HG03135 (cell line): ENCODE data around the gene ARHGAP33.
"Not testable (repeated sequence)": the region's sequence is repeated elsewhere in the genome, so short reads cannot be mapped to it uniquely, and the experiment has no call there.

Experiments
- ATAC-seq: cut with Tn5 transposase; IDR thresholded peaks from one replicate; pipeline ENCODE4 v1.9.1; 2021; ENCODE audit warnings: mild to moderate bottlenecking, moderate library complexity; ENCODE audit not compliant: unreplicated experiment

The ARHGAP33 gene

GRCh38 chr19:35754370-35755130, 20.8 kb upstream of the ARHGAP33 start:
- no peak for ATAC-seq

GRCh38 chr19:35755131-35755549, 20.2 kb upstream of the ARHGAP33 start:
- ATAC-seq = no peak

- ATAC-seq = no peak
Measured at GRCh38 chr19:35755550-35756376, 19.6 kb upstream of the ARHGAP33 start.

GRCh38 chr19:35756377-35757230, 18.8 kb upstream of the ARHGAP33 start, which contains the start of gene HSPB6:
HSPB6 (minus strand) TSS chr19:35757029; CDS start chr19:35757008, 21 bp downstream.
- no peak for ATAC-seq

- no peak for ATAC-seq
Measured at GRCh38 chr19:35757231-35757748, 18.1 kb upstream of the ARHGAP33 start.

GRCh38 chr19:35757749-35758608, 17.4 kb upstream of the ARHGAP33 start, which contains the start of gene PROSER3:
PROSER3 (plus strand) TSS chr19:35758176; CDS start chr19:35758216, 40 bp downstream.
- peak; percentile 94 for ATAC-seq

GRCh38 chr19:35759697-35760096, 15.7 kb upstream of the ARHGAP33 start:
- ATAC-seq = no peak

GRCh38 chr19:35760711-35761349, 14.5 kb upstream of the ARHGAP33 start:
- no peak for ATAC-seq

GRCh38 chr19:35764432-35765315, 10.7 kb upstream of the ARHGAP33 start:
- no peak for ATAC-seq

- ATAC-seq = no peak
Measured at GRCh38 chr19:35766571-35767104, 8.7 kb upstream of the ARHGAP33 start.

- no peak for ATAC-seq
Measured at GRCh38 chr19:35767288-35768081, 7.9 kb upstream of the ARHGAP33 start.

- ATAC-seq = no peak
Measured at GRCh38 chr19:35768082-35768421, 7.3 kb upstream of the ARHGAP33 start.

- not testable (repeated sequence) for ATAC-seq
Measured at GRCh38 chr19:35772362-35772761, 3.0 kb upstream of the ARHGAP33 start.

GRCh38 chr19:35773020-35773806, 2.2 kb upstream of the ARHGAP33 start:
- no peak for ATAC-seq

- no peak for ATAC-seq
Measured at GRCh38 chr19:35774274-35775045, 904 bp upstream of the ARHGAP33 start.

- ATAC-seq = peak; percentile 3
Measured at GRCh38 chr19:35775046-35775297, 392 bp upstream of the ARHGAP33 start.
